ENCODE measurements around the gene SEC14L6.

SEC14L6 gene

GRCh38 chr22:30506507-30506968, 40.0 kb downstream of the SEC14L6 start:
- in situ Hi-C loops (cut with HindIII; ENCODE audit: low pct_ligation_motif_present, low sequenced_read_pairs), result no loop called here
- DNase-seq, result no peak
- H3K4me3 ChIP-seq (ENCODE audit: low read depth, low read length), result no peak overlapping the region
- H3K36me3 ChIP-seq (replicated peaks), result no peaks in the 10 kb centered on the region
- H3K27ac ChIP-seq, result no peak overlapping the region
- H3K27me3 ChIP-seq (replicated peaks), result peaks cover 13% of the 10 kb centered on the region
- no peak for TF ChIP-seq CTCF (IDR thresholded peaks at IDR 0.05; ENCODE audit: low read depth, low read length, missing control alignments)

GRCh38 chr22:30503551-30503950, 43.0 kb downstream of the SEC14L6 start:
- Histone ChIP-seq H3K4me3 (ENCODE audit: low read depth, low read length) (no peak overlapping the region), H3K27ac (no peak overlapping the region), H3K36me3 (replicated peaks) (no peaks in the 10 kb centered on the region), H3K27me3 (replicated peaks) (peaks cover 13% of the 10 kb centered on the region)
- DNase-seq, result no peak
- in situ Hi-C loops (cut with HindIII; ENCODE audit: low pct_ligation_motif_present, low sequenced_read_pairs), result no loop called here
- no peak for TF ChIP-seq CTCF (IDR thresholded peaks at IDR 0.05; ENCODE audit: low read depth, low read length, missing control alignments)

GRCh38 chr22:30502911-30503310, 43.6 kb downstream of the SEC14L6 start:
- Histone ChIP-seq H3K4me3 (ENCODE audit: low read depth, low read length) (no peak overlapping the region), H3K36me3 (replicated peaks) (no peaks in the 10 kb centered on the region), H3K27ac (no peak overlapping the region), H3K27me3 (replicated peaks) (peaks cover 13% of the 10 kb centered on the region)
- DNase-seq, result no peak
- TF ChIP-seq CTCF (IDR thresholded peaks at IDR 0.05; ENCODE audit: low read depth, low read length, missing control alignments), result no peak
- in situ Hi-C loops (cut with HindIII; ENCODE audit: low pct_ligation_motif_present, low sequenced_read_pairs), result no loop called here

- H3K36me3 ChIP-seq (replicated peaks), result no peaks in the 10 kb centered on the region
- H3K27me3 ChIP-seq (replicated peaks), result peaks cover 13% of the 10 kb centered on the region
- in situ Hi-C loops (cut with HindIII; ENCODE audit: low pct_ligation_motif_present, low sequenced_read_pairs), result no loop called here
- TF ChIP-seq CTCF (IDR thresholded peaks at IDR 0.05; ENCODE audit: low read depth, low read length, missing control alignments), result no peak
- no peak overlapping the region for H3K27ac ChIP-seq
- no peak for DNase-seq
- no peak overlapping the region for H3K4me3 ChIP-seq (ENCODE audit: low read depth, low read length)
Measured at GRCh38 chr22:30502153-30502552, 44.4 kb downstream of the SEC14L6 start.

GRCh38 chr22:30500628-30501027, 45.9 kb downstream of the SEC14L6 start:
- TF ChIP-seq CTCF (IDR thresholded peaks at IDR 0.05; ENCODE audit: low read depth, low read length, missing control alignments), result no peak
- H3K27me3 ChIP-seq (replicated peaks), result peaks cover 11% of the 10 kb centered on the region
- H3K27ac ChIP-seq, result no peak overlapping the region
- H3K4me3 ChIP-seq (ENCODE audit: low read depth, low read length), result no peak overlapping the region
- no peak for DNase-seq
- no peaks in the 10 kb centered on the region for H3K36me3 ChIP-seq (replicated peaks)
- in situ Hi-C loops (cut with HindIII; ENCODE audit: low pct_ligation_motif_present, low sequenced_read_pairs), result no loop called here

DNA sequence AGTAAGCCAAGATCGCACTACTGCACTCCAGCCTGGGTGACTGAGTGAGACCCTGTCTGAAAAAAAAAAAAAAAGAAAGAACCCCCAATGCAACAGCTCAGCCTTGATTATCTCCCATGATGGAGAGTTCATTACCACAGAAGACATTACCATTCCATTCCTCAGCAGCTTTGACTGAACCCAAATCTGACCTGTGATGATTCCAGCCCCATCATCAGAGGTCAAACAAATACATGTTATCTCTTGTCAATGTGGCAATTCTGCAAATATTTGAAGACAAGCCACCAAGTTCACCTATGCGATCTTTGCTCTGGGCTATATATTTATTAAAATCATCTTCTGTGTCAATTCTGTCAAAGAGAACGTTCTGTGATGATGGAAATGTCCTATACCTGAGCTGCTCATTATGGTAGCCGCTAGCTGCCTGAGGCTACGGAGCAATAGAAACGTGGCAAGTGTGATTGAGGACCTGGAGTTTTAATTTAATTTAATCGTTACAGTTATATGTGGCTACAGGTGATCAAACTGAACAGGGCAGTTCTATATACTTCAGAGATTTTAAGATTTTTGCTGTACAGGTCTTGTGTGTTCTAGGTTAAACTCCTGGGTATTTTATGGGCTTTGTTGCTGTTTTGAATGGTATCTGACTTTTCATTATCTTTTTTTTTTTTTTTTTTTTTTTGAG, 48.9 kb downstream of the SEC14L6 start:
- no peak overlapping the region for H3K4me3 ChIP-seq (ENCODE audit: low read depth, low read length)
- in situ Hi-C loops (cut with HindIII; ENCODE audit: low pct_ligation_motif_present, low sequenced_read_pairs), result no loop called here
- H3K27me3 ChIP-seq (replicated peaks), result no peaks in the 10 kb centered on the region
- DNase-seq, result no peak
- no peak for TF ChIP-seq CTCF (IDR thresholded peaks at IDR 0.05; ENCODE audit: low read depth, low read length, missing control alignments)
- no peak overlapping the region for H3K27ac ChIP-seq
- H3K36me3 ChIP-seq (replicated peaks), result no peaks in the 10 kb centered on the region

All from brain microvascular endothelial cell (primary cell).